HEK293 (cell line): ENCODE data around the gene ATP8B4.

Experiments
- CTCF ChIA-PET: fragments of 350-600 bp; formaldehyde crosslinking; extraction: SDS; loops from one replicate; lab custom pipeline; 2021; ENCODE audit warnings: antibody characterized with exemption; lab: Yijun Ruan, JAX
- POLR2A ChIA-PET: fragments of 300-600 bp; formaldehyde crosslinking; extraction: SDS; loops from one replicate; lab custom pipeline; 2020; ENCODE audit warnings: antibody characterized with exemption, inconsistent platforms; lab: Yijun Ruan, JAX
- H3K27ac ChIP-seq: fragments of 200-500 bp; sonication (Bioruptor generic); 2 replicates; pipeline ENCODE4 v1.5.1; 2014; ENCODE audit warnings: low read depth, low read length, control low read depth, inconsistent platforms; ENCODE audit errors: extremely low read depth
- H3K36me3 ChIP-seq, 2 experiments: fragments of 200-500 bp in 1 of 2; sonication (Bioruptor generic) in 1 of 2; 1 replicate in 1 of 2; 2 replicates in 1 of 2; pipeline ENCODE4 v1.5.1; 2014 to 2017; ENCODE audit warnings: inconsistent platforms in 2 of 2, low read length in 2 of 2; ENCODE audit not compliant: control insufficient read depth in 2 of 2, insufficient read depth in 1 of 2
- H3K4me1 ChIP-seq: fragments of 200-500 bp; sonication (Bioruptor generic); 2 replicates; pipeline ENCODE4 v1.5.1; 2014; ENCODE audit warnings: mild to moderate bottlenecking, low read length, inconsistent platforms; ENCODE audit not compliant: control insufficient read depth, insufficient read depth
- H3K4me3 ChIP-seq: 2 replicates; pipeline ENCODE4 v1.5.1; 2011; ENCODE audit warnings: low read depth, mild to moderate bottlenecking, control low read depth, low read length, moderate library complexity
- H3K9me3 ChIP-seq: fragments of 200-500 bp; sonication (Bioruptor generic); 2 replicates; pipeline ENCODE4 v1.5.1; 2014; ENCODE audit warnings: low read depth, low read length, inconsistent platforms; ENCODE audit not compliant: control insufficient read depth, insufficient read depth
- BCL11A ChIP-seq: fragments of 450-650 bp; formaldehyde crosslinking; IDR thresholded peaks from 2 replicates; pipeline ENCODE4 v1.5.1; 2016; ENCODE audit warnings: low read depth, missing biosample characterization, missing genetic modification characterization
- EGR2 ChIP-seq: fragments of 450-650 bp; formaldehyde crosslinking; IDR thresholded peaks from 2 replicates; pipeline ENCODE4 v1.5.1; 2016; ENCODE audit warnings: low read depth, missing biosample characterization, missing genetic modification characterization
- GLIS1 ChIP-seq: fragments of 450-650 bp; formaldehyde crosslinking; IDR thresholded peaks from 2 replicates; pipeline ENCODE4 v1.5.1; 2016; ENCODE audit warnings: missing biosample characterization, missing genetic modification characterization
- KLF10 ChIP-seq: fragments of 450-650 bp; IDR thresholded peaks from 2 replicates; pipeline ENCODE4 v1.5.1; 2018; ENCODE audit warnings: missing biosample characterization, mild to moderate bottlenecking, missing genetic modification characterization
- KLF7 ChIP-seq: fragments of 450-650 bp; formaldehyde crosslinking; IDR thresholded peaks from 2 replicates; pipeline ENCODE4 v1.5.1; 2016; ENCODE audit warnings: missing biosample characterization, missing genetic modification characterization, borderline replicate concordance
- MEIS1 ChIP-seq: sonication (generic); formaldehyde crosslinking; IDR thresholded peaks from 2 replicates; pipeline ENCODE4 v1.8.1; 2022; ENCODE audit warnings: missing genetic modification reagents, mild to moderate bottlenecking, borderline replicate concordance
- SCRT2 ChIP-seq: fragments of 450-650 bp; formaldehyde crosslinking; IDR thresholded peaks from 2 replicates; pipeline ENCODE4 v1.5.1; 2016; ENCODE audit warnings: missing biosample characterization, missing genetic modification characterization
- TCF7L2 ChIP-seq: IDR thresholded peaks from 2 replicates; pipeline ENCODE4 v1.6.1; 2011; ENCODE audit warnings: low read depth, mild to moderate bottlenecking, inconsistent platforms, low read length, moderate library complexity, borderline replicate concordance
- ZNF155 ChIP-seq: fragments of 450-650 bp; formaldehyde crosslinking; IDR thresholded peaks from 2 replicates; pipeline ENCODE4 v1.5.1; 2016; ENCODE audit warnings: missing biosample characterization, missing genetic modification characterization
- ZNF169 ChIP-seq: fragments of 450-650 bp; formaldehyde crosslinking; IDR thresholded peaks from 2 replicates; pipeline ENCODE4 v1.5.1; 2016; ENCODE audit warnings: missing biosample characterization, missing genetic modification characterization
- ZNF324 ChIP-seq: fragments of 450-650 bp; formaldehyde crosslinking; IDR thresholded peaks from 2 replicates; pipeline ENCODE4 v1.5.1; 2016; ENCODE audit warnings: missing biosample characterization, missing genetic modification characterization
- ZNF623 ChIP-seq: fragments of 450-650 bp; formaldehyde crosslinking; IDR thresholded peaks from 2 replicates; pipeline ENCODE4 v1.5.1; 2016; ENCODE audit warnings: missing biosample characterization, missing genetic modification characterization
- ZNF629 ChIP-seq: fragments of 450-650 bp; formaldehyde crosslinking; IDR thresholded peaks from 2 replicates; pipeline ENCODE4 v1.5.1; 2017; ENCODE audit warnings: missing biosample characterization, missing genetic modification characterization
- ZNF654 ChIP-seq: fragments of 450-650 bp; formaldehyde crosslinking; IDR thresholded peaks from 2 replicates; pipeline ENCODE4 v1.5.1; 2016; ENCODE audit warnings: low read depth, missing biosample characterization, missing genetic modification characterization
- ZNF660 ChIP-seq: fragments of 450-650 bp; IDR thresholded peaks from 2 replicates; pipeline ENCODE4 v1.5.1; 2018; ENCODE audit warnings: missing biosample characterization, mild to moderate bottlenecking, missing genetic modification characterization
- ZNF792 ChIP-seq: fragments of 450-650 bp; formaldehyde crosslinking; IDR thresholded peaks from 2 replicates; pipeline ENCODE4 v1.5.1; 2016; ENCODE audit warnings: missing biosample characterization, missing genetic modification characterization
- TF ChIP-seq, protein P1 (sequence below): fragments of 450-650 bp; formaldehyde crosslinking; IDR thresholded peaks from 2 replicates; pipeline ENCODE4 v1.5.1; 2016; ENCODE audit warnings: missing biosample characterization, missing genetic modification characterization
- TF ChIP-seq, protein P2 (sequence below): fragments of 450-650 bp; formaldehyde crosslinking; IDR thresholded peaks from 2 replicates; pipeline ENCODE4 v1.5.1; 2016; ENCODE audit warnings: missing biosample characterization, missing genetic modification characterization
- TF ChIP-seq, protein P3 (sequence below): IDR thresholded peaks from 2 replicates; pipeline ENCODE4 v1.6.1; 2011; ENCODE audit warnings: mild to moderate bottlenecking, low read depth, low read length, borderline replicate concordance
- TF ChIP-seq, protein P4 (sequence below): fragments of 450-650 bp; formaldehyde crosslinking; IDR thresholded peaks from 2 replicates; pipeline ENCODE4 v1.5.1; 2016; ENCODE audit warnings: missing biosample characterization, missing genetic modification characterization
- TF ChIP-seq, protein P5 (sequence below): fragments of 450-650 bp; formaldehyde crosslinking; IDR thresholded peaks from 2 replicates; pipeline ENCODE4 v1.5.1; 2016; ENCODE audit warnings: missing biosample characterization, missing genetic modification characterization
- TF ChIP-seq, protein P6 (sequence below): fragments of 450-650 bp; formaldehyde crosslinking; IDR thresholded peaks from 2 replicates; pipeline ENCODE4 v1.5.1; 2016; ENCODE audit warnings: missing biosample characterization, missing genetic modification characterization

ATP8B4 gene

DNA sequence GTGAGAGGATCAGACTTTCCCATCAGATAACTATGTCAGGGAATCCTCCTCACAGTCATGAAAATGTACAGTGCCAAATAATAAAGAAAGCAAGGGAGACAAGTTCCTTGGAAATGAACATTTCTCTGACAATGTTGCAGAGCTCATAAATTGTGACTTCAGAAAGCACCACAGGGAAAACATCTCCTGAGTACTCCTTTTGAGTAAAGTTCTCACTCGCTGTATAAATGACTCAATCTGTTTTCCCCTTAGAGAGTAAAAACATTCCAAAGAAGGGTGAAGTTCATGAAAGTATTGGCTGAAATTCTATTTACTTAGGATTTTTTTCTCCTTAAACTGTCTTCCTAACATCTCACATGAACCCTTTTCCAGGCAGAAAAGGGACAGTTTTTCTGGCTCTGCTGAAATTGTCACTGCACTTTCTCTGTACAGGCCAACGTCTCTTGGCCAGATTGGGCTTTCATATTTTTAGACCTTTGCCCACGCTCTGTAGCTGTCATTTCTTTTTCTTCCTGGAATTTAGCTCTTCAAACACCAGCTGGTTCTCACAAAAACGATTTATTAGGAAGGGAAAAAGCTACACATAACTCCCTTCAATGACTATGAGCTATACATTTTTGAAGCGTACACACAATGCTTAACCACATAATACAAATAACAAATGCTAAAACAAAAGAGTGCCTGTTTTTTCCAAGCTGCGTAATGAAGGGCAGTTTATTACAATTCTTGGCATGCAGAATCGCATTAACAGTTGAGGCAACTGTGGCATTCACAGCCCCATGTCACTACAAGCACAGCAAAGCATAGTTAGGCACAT lies 216.1 kb downstream of the ATP8B4 start (continued):
- TF ChIP-seq, protein P1, sequence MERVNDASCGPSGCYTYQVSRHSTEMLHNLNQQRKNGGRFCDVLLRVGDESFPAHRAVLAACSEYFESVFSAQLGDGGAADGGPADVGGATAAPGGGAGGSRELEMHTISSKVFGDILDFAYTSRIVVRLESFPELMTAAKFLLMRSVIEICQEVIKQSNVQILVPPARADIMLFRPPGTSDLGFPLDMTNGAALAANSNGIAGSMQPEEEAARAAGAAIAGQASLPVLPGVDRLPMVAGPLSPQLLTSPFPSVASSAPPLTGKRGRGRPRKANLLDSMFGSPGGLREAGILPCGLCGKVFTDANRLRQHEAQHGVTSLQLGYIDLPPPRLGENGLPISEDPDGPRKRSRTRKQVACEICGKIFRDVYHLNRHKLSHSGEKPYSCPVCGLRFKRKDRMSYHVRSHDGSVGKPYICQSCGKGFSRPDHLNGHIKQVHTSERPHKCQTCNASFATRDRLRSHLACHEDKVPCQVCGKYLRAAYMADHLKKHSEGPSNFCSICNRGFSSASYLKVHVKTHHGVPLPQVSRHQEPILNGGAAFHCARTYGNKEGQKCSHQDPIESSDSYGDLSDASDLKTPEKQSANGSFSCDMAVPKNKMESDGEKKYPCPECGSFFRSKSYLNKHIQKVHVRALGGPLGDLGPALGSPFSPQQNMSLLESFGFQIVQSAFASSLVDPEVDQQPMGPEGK (tag by site-specific recombination) = no peak
- no peak for TF ChIP-seq BCL11A (tag by site-specific recombination)
- TF ChIP-seq, protein P2, sequence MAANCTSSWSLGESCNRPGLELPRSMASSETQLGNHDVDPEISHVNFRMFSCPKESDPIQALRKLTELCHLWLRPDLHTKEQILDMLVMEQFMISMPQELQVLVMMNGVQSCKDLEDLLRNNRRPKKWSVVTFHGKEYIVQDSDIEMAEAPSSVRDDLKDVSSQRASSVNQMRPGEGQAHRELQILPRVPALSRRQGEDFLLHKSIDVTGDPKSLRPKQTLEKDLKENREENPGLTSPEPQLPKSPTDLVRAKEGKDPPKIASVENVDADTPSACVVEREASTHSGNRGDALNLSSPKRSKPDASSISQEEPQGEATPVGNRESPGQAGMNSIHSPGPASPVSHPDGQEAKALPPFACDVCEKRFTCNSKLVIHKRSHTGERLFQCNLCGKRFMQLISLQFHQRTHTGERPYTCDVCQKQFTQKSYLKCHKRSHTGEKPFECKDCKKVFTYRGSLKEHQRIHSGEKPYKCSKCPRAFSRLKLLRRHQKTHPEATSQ (tag by site-specific recombination) = no peak
- TF ChIP-seq, protein P3, sequence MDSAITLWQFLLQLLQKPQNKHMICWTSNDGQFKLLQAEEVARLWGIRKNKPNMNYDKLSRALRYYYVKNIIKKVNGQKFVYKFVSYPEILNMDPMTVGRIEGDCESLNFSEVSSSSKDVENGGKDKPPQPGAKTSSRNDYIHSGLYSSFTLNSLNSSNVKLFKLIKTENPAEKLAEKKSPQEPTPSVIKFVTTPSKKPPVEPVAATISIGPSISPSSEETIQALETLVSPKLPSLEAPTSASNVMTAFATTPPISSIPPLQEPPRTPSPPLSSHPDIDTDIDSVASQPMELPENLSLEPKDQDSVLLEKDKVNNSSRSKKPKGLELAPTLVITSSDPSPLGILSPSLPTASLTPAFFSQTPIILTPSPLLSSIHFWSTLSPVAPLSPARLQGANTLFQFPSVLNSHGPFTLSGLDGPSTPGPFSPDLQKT = no peak

DNA sequence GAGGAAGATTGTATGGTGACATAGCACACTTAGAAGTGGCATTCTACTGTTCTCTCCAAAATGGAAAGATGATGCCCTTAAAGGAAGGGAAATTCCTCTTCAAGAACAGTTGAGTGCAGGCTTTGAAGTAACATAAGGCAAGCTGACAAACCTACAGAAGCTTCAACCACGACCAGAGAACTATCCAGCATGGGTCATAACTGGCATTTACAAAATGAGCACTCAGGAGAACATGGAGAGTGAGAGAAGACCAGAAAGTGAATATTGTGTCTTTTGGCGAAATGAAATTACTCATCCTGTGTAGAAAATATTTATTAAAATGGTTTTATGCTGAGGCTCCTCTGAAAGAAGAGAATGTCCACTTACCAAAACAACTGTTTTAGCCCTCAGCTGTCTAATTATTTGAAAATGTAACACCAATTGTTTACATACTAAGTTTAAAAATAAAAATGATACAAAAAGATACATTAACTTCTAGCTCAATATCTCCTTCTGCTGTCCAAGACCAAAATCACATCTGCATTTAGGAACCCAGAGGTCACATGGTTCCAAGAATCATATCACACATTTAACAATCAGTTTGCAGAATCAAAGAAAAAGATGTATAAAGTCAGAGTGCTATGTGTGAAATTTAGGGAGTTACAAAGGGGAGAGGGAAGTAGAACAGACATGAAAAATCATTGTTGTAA lies 216.9 kb downstream of the ATP8B4 start:
- Histone ChIP-seq H3K4me3 (no peak overlapping the region), H3K27ac (no peak overlapping the region), H3K36me3 (no peaks in the 10 kb centered on the region), H3K4me1 (no peaks in the 10 kb centered on the region), H3K9me3 (no peaks in the 10 kb centered on the region)
- TF ChIP-seq ZNF654 (tag by site-specific recombination) = peak; percentile 17; the same call in 1 of the 2 replicates
- no peak for TF ChIP-seq EGR2 (tag by site-specific recombination)
- CTCF ChIA-PET = no interaction called here
- POLR2A ChIA-PET = no interaction called here

DNA sequence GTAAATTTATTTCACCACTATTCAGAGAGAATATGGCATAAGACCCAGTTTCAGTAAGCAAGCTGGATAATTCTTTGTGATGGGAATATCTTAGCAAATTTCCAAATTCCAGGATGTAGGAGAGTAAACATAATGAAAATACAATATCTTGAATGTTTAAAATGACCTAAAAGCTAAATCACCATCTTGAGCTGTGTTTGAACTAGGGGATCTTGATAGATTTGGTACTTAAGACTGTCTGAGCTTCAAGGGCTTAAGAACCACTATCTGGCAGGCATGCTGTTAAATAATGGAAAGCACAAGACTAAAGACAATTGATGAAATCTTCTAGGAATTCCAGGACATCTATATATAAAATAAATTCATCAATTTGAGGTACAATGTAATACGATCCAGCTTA lies 217.7 kb downstream of the ATP8B4 start:
- ChIA-PET POLR2A (no interaction called here), CTCF (interaction anchor here (0.7 kb wide), 1 partner anchor 452 kb away, joined by 3 read pairs; no protein-coding TSS in a partner anchor)
- Histone ChIP-seq H3K27ac (no peak overlapping the region), H3K4me1 (no peaks in the 10 kb centered on the region), H3K9me3 (no peaks in the 10 kb centered on the region), H3K4me3 (no peak overlapping the region), H3K36me3 (no peaks in the 10 kb centered on the region)
- TF ChIP-seq ZNF169 (tag by site-specific recombination) (no peak), KLF10 (tag by site-specific recombination) (no peak), ZNF155 (no peak), ZNF629 (tag by site-specific recombination) (no peak), ZNF660 (no peak), ZNF324 (tag by site-specific recombination) (no peak), SCRT2 (tag by site-specific recombination) (no peak), ZNF623 (tag by site-specific recombination) (no peak), TCF7L2 (no peak), KLF7 (tag by site-specific recombination) (no peak), MEIS1 (no peak), GLIS1 (tag by site-specific recombination) (no peak), ZNF792 (tag by site-specific recombination) (no peak)
- TF ChIP-seq, protein P4, sequence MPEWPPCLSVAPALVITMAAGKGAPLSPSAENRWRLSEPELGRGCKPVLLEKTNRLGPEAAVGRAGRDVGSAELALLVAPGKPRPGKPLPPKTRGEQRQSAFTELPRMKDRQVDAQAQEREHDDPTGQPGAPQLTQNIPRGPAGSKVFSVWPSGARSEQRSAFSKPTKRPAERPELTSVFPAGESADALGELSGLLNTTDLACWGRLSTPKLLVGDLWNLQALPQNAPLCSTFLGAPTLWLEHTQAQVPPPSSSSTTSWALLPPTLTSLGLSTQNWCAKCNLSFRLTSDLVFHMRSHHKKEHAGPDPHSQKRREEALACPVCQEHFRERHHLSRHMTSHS (tag by site-specific recombination) = no peak
- TF ChIP-seq, protein P5, sequence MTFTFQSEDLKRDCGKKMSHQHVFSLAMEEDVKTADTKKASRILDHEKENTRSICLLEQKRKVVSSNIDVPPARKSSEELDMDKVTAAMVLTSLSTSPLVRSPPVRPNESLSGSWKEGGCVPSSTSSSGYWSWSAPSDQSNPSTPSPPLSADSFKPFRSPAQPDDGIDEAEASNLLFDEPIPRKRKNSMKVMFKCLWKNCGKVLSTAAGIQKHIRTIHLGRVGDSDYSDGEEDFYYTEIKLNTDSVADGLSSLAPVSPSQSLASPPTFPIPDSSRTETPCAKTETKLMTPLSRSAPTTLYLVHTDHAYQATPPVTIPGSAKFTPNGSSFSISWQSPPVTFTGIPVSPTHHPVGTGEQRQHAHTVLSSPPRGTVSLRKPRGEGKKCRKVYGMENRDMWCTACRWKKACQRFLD (tag by site-specific recombination) = no peak
- TF ChIP-seq, protein P6, sequence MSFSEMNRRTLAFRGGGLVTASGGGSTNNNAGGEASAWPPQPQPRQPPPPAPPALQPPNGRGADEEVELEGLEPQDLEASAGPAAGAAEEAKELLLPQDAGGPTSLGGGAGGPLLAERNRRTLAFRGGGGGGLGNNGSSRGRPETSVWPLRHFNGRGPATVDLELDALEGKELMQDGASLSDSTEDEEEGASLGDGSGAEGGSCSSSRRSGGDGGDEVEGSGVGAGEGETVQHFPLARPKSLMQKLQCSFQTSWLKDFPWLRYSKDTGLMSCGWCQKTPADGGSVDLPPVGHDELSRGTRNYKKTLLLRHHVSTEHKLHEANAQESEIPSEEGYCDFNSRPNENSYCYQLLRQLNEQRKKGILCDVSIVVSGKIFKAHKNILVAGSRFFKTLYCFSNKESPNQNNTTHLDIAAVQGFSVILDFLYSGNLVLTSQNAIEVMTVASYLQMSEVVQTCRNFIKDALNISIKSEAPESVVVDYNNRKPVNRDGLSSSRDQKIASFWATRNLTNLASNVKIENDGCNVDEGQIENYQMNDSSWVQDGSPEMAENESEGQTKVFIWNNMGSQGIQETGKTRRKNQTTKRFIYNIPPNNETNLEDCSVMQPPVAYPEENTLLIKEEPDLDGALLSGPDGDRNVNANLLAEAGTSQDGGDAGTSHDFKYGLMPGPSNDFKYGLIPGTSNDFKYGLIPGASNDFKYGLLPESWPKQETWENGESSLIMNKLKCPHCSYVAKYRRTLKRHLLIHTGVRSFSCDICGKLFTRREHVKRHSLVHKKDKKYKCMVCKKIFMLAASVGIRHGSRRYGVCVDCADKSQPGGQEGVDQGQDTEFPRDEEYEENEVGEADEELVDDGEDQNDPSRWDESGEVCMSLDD (tag by site-specific recombination) = no peak
